ENCODE data around the gene MPO.
A peak's percentile ranks its signal among the peaks of the same experiment; 100 is the strongest.

MPO gene

DNA sequence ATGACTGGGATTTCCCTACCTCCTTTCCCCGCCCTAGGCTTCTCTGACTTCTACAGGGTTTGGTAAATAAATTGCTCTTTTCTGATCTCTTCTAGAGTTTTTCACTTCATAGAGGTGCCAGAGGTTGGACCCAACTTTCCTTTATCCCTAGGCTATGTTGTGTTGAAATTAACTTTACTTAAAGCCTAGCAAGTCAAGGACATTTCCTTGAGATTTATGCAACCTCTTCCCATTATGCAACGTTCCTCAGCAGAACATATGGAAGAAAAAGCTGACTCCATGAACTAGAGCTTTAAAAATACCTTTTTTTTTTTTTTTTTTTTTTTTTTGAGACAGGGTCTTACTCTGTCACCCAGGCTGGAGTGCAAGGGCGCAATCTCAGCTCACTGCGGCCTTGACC is 15.5 kb downstream of the MPO start:
- no peak for DNase-seq (ENCODE audit: low spot score)

GRCh38 chr17:58264407-58265103 is 16.2 kb downstream of the MPO start:
- DNase-seq (ENCODE audit: low spot score), result no peak

- DNase-seq (ENCODE audit: low spot score), result no peak
Observed at GRCh38 chr17:58263773-58264172, 17.0 kb downstream of the MPO start.

DNA sequence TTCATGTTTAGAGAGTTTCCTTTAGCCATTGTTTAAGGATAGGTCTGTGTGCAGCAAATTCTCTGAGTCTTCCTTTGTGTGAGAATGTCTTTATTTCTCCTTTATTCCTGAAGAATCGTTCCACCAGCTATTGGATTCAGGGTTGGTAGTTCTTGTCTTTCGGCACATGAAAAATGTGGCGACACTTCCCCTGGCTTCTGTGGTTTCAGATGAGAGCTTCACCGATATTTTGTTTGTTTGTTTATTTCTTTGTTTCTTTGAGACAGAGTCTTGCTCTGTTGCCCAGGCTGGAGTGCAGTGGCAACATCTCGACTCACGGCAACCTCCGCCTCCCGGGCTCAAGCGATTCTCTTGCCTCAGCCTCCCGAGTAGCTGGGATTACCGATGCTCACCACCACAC is 18.6 kb downstream of the MPO start:
- no peak for DNase-seq (ENCODE audit: low spot score)

- peak; percentile 47 for DNase-seq (ENCODE audit: low spot score)
Observed at GRCh38 chr17:58254803-58255202, 25.9 kb downstream of the MPO start.

DNA sequence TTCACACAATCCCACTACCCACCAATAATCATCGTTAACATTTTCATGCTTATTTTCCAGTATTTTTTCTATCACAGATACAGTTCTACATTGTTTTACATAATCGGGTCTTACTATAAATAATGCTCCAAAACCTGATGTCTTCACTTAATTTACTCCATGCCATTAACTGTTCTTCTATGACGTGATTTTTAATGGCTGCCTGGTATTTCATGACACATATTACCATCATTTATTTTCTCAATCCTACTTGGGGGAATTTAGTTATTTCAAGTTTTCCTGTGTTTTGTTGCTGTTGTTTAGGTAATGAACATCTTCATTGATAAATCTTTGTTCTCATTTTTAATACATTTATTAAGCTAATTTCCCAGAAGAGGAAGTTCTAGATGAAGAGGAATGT is 27.7 kb downstream of the MPO start:
- no peak for DNase-seq (ENCODE audit: low spot score)

DNA sequence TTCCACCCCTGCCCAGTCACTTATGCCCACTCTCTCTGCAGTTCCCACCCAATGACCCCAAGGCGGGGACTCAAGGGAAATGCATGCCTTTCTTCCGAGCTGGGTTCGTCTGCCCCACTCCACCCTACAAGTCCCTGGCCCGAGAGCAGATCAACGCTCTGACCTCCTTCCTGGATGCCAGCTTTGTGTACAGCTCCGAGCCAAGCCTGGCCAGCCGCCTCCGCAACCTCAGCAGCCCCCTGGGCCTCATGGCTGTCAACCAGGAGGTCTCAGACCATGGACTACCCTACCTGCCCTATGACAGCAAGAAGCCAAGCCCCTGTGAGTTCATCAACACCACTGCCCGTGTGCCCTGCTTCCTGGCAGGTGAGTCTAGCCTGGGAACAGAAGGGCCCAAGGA is 28.6 kb downstream of the MPO start:
- peak; percentile 49 for DNase-seq (ENCODE audit: low spot score)

GRCh38 chr17:58250344-58251011 is 30.3 kb downstream of the MPO start:
- DNase-seq (ENCODE audit: low spot score), result peak; percentile 43

- DNase-seq (ENCODE audit: low spot score), result peak; percentile 92
Observed at GRCh38 chr17:58249270-58250133, 31.2 kb downstream of the MPO start.

- no peak for DNase-seq (ENCODE audit: low spot score)
Observed at GRCh38 chr17:58248955-58249269, 31.8 kb downstream of the MPO start.

DNA sequence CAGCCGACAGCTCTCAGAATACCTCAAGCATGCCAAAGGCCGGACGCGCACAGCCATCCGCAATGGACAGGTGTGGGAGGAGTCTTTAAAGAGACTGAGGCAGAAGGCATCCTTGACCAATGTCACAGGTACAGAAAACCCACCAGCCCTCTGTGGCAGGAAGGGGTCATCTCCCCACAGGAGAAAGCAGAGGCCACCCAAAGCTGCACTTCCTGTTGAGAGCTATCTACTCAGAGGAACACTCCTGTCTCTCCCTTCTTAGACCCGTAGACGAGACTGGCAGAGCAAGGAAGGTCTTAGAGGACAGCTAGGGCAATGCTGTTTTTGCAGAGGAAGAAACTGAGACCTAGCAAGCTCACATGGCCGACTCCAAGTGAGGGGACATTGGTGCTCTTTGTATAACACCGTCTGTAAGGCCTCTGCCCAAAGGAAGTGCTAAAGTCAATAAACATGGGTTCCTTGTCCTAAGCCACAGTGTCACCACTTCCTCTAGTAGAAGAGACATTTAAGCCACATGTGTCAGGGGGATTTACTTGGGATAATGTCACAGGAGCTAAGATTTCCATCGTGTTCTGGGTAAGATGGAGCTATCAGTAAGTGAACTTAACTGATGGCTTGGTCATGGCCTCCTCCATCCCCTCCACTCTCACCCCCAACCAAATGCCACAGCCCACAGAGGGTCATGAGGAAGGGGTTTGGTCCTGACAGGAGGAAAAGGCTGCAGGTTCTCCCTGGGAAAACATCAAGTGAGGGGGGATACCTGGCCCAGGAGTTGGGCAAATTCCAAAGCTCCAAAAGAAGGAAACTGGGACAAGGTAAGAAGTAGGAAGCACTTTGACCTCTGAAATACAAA is 33.0 kb downstream of the MPO start:
- no peak for DNase-seq (ENCODE audit: low spot score)

DNA sequence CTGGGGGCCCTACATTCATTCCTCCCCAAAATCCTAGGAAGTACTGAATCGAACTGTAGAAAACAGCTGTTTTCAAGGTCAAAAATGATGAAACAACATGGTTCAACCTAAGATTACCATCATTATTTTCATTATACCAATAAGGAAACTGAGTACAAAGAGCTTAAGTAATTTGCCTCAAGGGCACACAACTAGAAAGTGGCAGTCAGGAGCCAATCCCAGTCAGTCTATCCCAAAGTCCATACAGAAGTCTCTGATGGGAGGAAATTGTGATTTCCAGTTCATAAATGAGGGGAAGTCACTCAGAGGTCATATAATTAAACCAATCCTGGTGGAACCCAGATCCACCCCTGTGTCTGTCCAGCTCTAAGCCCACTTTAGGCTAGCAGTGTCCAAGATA is 34.0 kb downstream of the MPO start:
- no peak for DNase-seq (ENCODE audit: low spot score)

- DNase-seq (ENCODE audit: low spot score), result no peak
Observed at GRCh38 chr17:58246104-58246740, 34.5 kb downstream of the MPO start.

GRCh38 chr17:58245428-58246103 is 35.2 kb downstream of the MPO start:
- no peak for DNase-seq (ENCODE audit: low spot score)

GRCh38 chr17:58244963-58245362 is 35.8 kb downstream of the MPO start:
- no peak for DNase-seq (ENCODE audit: low spot score)

DNA sequence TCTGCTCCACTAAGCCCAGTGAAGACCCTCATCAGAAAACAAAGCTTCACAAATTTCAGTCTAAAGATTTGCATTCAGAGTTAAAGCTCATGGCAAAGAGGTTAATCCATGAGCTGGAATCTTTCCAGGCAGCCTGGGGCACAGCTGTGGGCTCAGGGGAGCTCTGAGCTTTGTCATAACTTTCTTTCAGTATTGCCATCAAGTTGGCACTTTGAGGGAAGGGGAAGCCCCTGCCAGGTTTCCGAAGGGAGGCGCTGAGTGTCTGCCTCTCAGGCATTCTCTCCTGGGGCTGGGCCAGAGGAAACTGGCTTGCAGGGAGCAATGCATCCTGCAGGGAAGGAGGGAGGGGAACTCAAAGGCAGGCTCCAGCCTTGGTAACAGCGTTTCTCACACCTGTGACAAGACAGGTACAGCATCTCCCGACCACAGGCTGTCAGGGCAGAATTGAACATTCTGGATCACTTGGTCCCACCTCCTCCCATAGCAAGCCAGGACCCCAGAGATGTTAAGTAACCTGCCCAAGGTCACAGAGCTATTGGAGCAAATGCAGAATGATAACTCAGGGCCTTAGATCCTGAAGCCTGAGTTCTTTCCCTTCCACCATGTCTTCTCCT is 38.5 kb downstream of the MPO start:
- no peak for DNase-seq (ENCODE audit: low spot score)

DNA sequence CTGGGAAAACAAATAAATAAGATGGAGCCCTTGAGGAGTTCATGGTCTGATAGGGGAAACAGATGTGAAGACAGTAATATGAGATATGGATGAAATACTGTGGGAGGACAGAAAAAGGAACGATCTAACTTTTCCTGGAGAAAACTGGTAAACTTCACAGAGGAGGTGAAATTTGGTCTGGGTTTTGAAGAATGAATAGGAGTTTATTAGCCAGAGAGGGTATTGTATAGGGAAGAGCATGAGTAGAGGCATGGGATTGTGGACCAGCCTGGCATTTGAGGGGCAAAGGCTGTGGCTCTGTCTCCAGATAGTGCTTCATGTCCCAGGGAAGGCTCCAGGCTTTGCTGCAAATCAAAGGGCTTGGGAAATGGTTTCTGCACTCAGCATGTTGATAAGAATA is 40.7 kb downstream of the MPO start:
- DNase-seq (ENCODE audit: low spot score), result no peak

DNA sequence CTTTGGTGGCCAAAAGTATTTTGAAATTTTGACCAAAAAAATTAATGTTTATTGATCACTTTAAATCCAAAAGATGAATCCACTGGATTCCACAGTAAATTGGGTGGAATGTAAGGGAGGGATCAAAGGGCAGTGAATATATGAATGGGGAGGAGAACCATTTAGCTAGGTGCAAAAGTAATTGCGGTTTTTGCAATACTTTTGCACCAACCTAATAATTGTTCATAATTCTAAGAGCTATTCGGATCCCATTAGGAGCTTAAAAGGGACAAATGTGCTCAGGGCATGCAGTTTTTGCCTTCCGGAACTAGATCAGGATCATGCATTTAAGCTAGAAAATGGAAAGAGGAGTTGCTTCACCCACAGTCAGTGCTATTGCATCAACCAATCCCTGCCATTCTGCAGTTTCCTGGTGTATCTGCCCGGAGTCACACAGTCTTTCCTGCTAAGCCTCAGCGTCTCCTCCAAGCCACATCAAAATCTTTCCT is 42.5 kb downstream of the MPO start, which contains the start of gene LPO:
TSS of gene LPO (plus strand) at position 438 of the 488 bp plus-strand sequence. CDS start 4,396 bp downstream, outside the sequence.
- DNase-seq (ENCODE audit: low spot score), result no peak

DNA sequence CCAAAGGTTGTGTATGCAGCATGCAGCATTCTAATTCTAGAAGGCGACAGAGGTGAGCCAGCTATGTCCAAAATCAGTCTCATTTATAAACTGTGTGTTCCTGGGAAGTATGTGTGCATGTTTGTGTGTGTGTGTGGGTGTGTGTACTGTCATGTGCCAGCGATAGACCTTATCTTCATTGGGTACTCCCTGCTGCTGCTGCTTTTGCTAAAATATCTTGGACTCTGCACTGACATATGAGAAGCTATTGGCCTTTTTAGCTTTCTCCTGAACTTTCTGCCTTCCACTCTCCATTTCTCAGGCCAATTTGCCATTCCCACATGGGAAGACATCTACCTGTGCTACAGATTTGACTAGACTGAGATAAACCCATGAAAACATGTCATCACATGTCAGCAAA is 44.3 kb downstream of the MPO start:
- no peak for DNase-seq (ENCODE audit: low spot score)

GRCh38 chr17:58235821-58236220 is 44.9 kb downstream of the MPO start:
- DNase-seq (ENCODE audit: low spot score), result peak; percentile 17
